Measurements from ENCODE around the gene RPP25L.
"Not testable (repeated sequence)": the region's sequence is repeated elsewhere in the genome, so short reads cannot be mapped to it uniquely, and the experiment has no call there.

RPP25L gene

GRCh38 chr9:34611811-34612787 is at the start of gene RPP25L:
Gene RPP25L, minus strand, starts transcription at chr9:34612097. Its CDS starts 801 bp downstream, at chr9:34611296.
- DNase-seq, result peak in 13 of 14 donors; percentile 54 to 88 (median 72)

- no peak for DNase-seq
Measured at GRCh38 chr9:34659592-34660253, 47.8 kb upstream of the RPP25L start.

GRCh38 chr9:34658461-34658860 is 46.6 kb upstream of the RPP25L start:
- no peak for DNase-seq

- no peak for DNase-seq
Measured at GRCh38 chr9:34656992-34657391, 45.1 kb upstream of the RPP25L start.

GRCh38 chr9:34655394-34655793 is 43.5 kb upstream of the RPP25L start:
- no peak for DNase-seq

- peak in 12 of 14 donors; percentile 29 to 80 (median 61) for DNase-seq
Measured at GRCh38 chr9:34654323-34655051, 42.6 kb upstream of the RPP25L start.

- DNase-seq, result peak in 4 of 14 donors; percentile 17 to 57 (median 44)
Measured at GRCh38 chr9:34653151-34654072, 41.5 kb upstream of the RPP25L start.

- no peak for DNase-seq
Measured at GRCh38 chr9:34652602-34653000, 40.7 kb upstream of the RPP25L start.

- peak in 12 of 14 donors; percentile 39 to 89 (median 83) for DNase-seq
Measured at GRCh38 chr9:34651876-34652601, 40.1 kb upstream of the RPP25L start, which contains the start of gene IL11RA. Gene IL11RA, plus strand, starts transcription at chr9:34652185. Its CDS starts 3,033 bp downstream, at chr9:34655218.

- DNase-seq, result peak in 1 of 14 donors; percentile 33
Measured at GRCh38 chr9:34651321-34651720, 39.4 kb upstream of the RPP25L start.

- DNase-seq, result peak in 4 of 14 donors; percentile 6 to 50 (median 22)
Measured at GRCh38 chr9:34650816-34651215, 38.9 kb upstream of the RPP25L start.

- DNase-seq, result no peak
Measured at GRCh38 chr9:34648673-34649072, 36.8 kb upstream of the RPP25L start.

- no peak for DNase-seq
Measured at GRCh38 chr9:34647651-34648050, 35.8 kb upstream of the RPP25L start.

GRCh38 chr9:34647084-34647403 is 35.1 kb upstream of the RPP25L start:
- DNase-seq, result peak in 1 of 14 donors; percentile 34

- DNase-seq, result peak; percentile 42 to 89 (median 82)
Measured at GRCh38 chr9:34646211-34647083, 34.5 kb upstream of the RPP25L start, which contains the start of gene GALT. Gene GALT, plus strand, starts transcription at chr9:34646675. Its CDS starts 30 bp downstream, at chr9:34646705.

GRCh38 chr9:34644766-34645314 is 32.9 kb upstream of the RPP25L start:
- DNase-seq, result no peak

- DNase-seq, result no peak
Measured at GRCh38 chr9:34642679-34643078, 30.8 kb upstream of the RPP25L start.

GRCh38 chr9:34639322-34639721 is 27.4 kb upstream of the RPP25L start:
- not testable (repeated sequence) for DNase-seq

- DNase-seq, result peak in 1 of 14 donors; percentile 55
Measured at GRCh38 chr9:34638138-34638445, 26.2 kb upstream of the RPP25L start.
